HepG2 (cell line): Measurements from ENCODE around the gene GGNBP2. TPM values are rescaled to one million over a fixed set of nuclear protein-coding genes. Genes with fewer than 3 reads are reported as not detected.

ENCODE experiments used
- CSRNP2 ChIP-seq: sonication (generic); formaldehyde crosslinking; conservative IDR thresholded peaks from 2 replicates; pipeline ENCODE4 v1.8.0; 2022; ENCODE audit warnings: low read depth, missing genetic modification reagents
- DDIT3 ChIP-seq: sonication (generic); formaldehyde crosslinking; IDR thresholded peaks from 2 replicates; pipeline ENCODE4 v1.4.0; 2020; ENCODE audit warnings: mild to moderate bottlenecking, missing genetic modification reagents
- DRAP1 ChIP-seq: IDR thresholded peaks from 2 replicates; pipeline ENCODE4 v1.6.1; 2016; ENCODE audit warnings: missing genetic modification reagents, missing compliant biosample characterization
- FOXA3 ChIP-seq: IDR thresholded peaks from 2 replicates; pipeline ENCODE4 v1.6.1; 2016; ENCODE audit warnings: missing genetic modification reagents, missing compliant biosample characterization
- FOXK2 ChIP-seq: fragments of 450-650 bp; IDR thresholded peaks from 2 replicates; pipeline ENCODE4 v1.6.1; 2016
- NFE2 ChIP-seq: sonication (generic); formaldehyde crosslinking; IDR thresholded peaks from 2 replicates; pipeline ENCODE4 v1.4.0; 2020; ENCODE audit warnings: missing genetic modification reagents
- POGK ChIP-seq: sonication (generic); formaldehyde crosslinking; conservative IDR thresholded peaks from 2 replicates; pipeline ENCODE4 v1.8.0; 2022; ENCODE audit warnings: mild to moderate bottlenecking, moderate library complexity, missing genetic modification reagents
- ZNF251 ChIP-seq: sonication (generic); formaldehyde crosslinking; IDR thresholded peaks from 2 replicates; pipeline ENCODE4 v1.9.0; 2021; ENCODE audit warnings: mild to moderate bottlenecking, missing genetic modification reagents
- ZNF430 ChIP-seq: sonication (generic); formaldehyde crosslinking; IDR thresholded peaks from 2 replicates; pipeline ENCODE4 v1.9.0; 2021; ENCODE audit warnings: mild to moderate bottlenecking, missing genetic modification reagents
- ZNF484 ChIP-seq: sonication (generic); formaldehyde crosslinking; IDR thresholded peaks from 2 replicates; pipeline ENCODE4 v1.5.1; 2020; ENCODE audit warnings: mild to moderate bottlenecking, low read depth, missing genetic modification reagents, borderline replicate concordance
- ZNF552 ChIP-seq: sonication (generic); formaldehyde crosslinking; IDR thresholded peaks from 2 replicates; pipeline ENCODE4 v1.9.0; 2022; ENCODE audit warnings: missing genetic modification reagents, mild to moderate bottlenecking, borderline replicate concordance
- ZNF609 ChIP-seq: sonication (generic); formaldehyde crosslinking; IDR thresholded peaks from 2 replicates; pipeline ENCODE4 v1.4.0; 2020; ENCODE audit warnings: mild to moderate bottlenecking, missing genetic modification reagents, borderline replicate concordance
- ZNF772 ChIP-seq: sonication (generic); formaldehyde crosslinking; IDR thresholded peaks from 2 replicates; pipeline ENCODE4 v1.5.0; 2020; ENCODE audit warnings: mild to moderate bottlenecking, missing genetic modification reagents
- ZNF780A ChIP-seq: sonication (generic); formaldehyde crosslinking; IDR thresholded peaks from 2 replicates; pipeline ENCODE4 v1.8.0; 2022; ENCODE audit warnings: mild to moderate bottlenecking, missing genetic modification reagents, moderate library complexity
- ZXDC ChIP-seq: sonication (generic); formaldehyde crosslinking; IDR thresholded peaks from 2 replicates; pipeline ENCODE4 v1.5.0; 2020; ENCODE audit warnings: mild to moderate bottlenecking, missing genetic modification reagents
- polyA plus RNA-seq, 8 experiments: library from polyadenylated mRNA; depleted of rRNA in 3 of 8; stranded (reverse) in 7 of 8; unstranded in 1 of 8; fragments of >200 nt; fragmentation: Illumina TruSeq in 4 of 8; extraction: Trizol in 4 of 8; gene quantifications; 2 replicates each; pipeline versions ENCODE4 v1.2.1 to v1.2.3, GENCODE V29; 2011 to 2016; ENCODE audit warnings: low read depth in 4 of 8, missing spikeins in 1 of 8, mixed read lengths in 1 of 8; ENCODE audit not compliant: insufficient read depth in 1 of 8
- total RNA-seq, 5 experiments: library from RNA; depleted of rRNA; stranded (reverse); fragments of >200 nt; fragmentation: Illumina TruSeq; extraction: Trizol; gene quantifications; 2 replicates each; pipeline ENCODE4 v1.2.3, GENCODE V29; 2016; ENCODE audit warnings: low read depth in 1 of 5

GGNBP2 gene
- total and polyA plus RNA-seq, 2 of the 13 experiments (the other 11 are each of a cell fraction or from before 2014, with no cell fraction given), result 53.3 to 84.2 TPM

GRCh38 chr17:36591434-36592315 is 47.0 kb downstream of the GGNBP2 start, which contains the start of gene DHRS11 (continued):
- TF ChIP-seq ZXDC (no peak), ZNF251 (CRISPR knock-in tag) (no peak), CSRNP2 (no peak), ZNF484 (no peak), ZNF552 (no peak), ZNF772 (CRISPR knock-in tag) (no peak), NFE2 (CRISPR knock-in tag) (no peak), ZNF430 (CRISPR knock-in tag) (no peak), FOXK2 (no peak), DDIT3 (CRISPR knock-in tag) (no peak), ZNF780A (CRISPR knock-in tag) (no peak), POGK (no peak), ZNF609 (CRISPR knock-in tag) (no peak), FOXA3 (no peak; the same call in 1 of the 2 replicates), DRAP1 (CRISPR knock-in tag) (peak; percentile 46; the same call in 1 of the 2 replicates)
